Gastrocnemius medialis (tissue), 4 donors: Measurements from ENCODE around the gene BRIP1. TPM values are rescaled to one million over a fixed set of nuclear protein-coding genes. Genes with fewer than 3 reads are reported as not detected.

Experiments used
- ATAC-seq, 2 donors: fragments of 150-250 bp; one replicate each; pipeline ENCODE4 v1.9.1; 2016
- DNase-seq, 2 donors: peaks; one replicate each; pipeline ENCODE4 v3.0.0-alpha.2; 2019
- H3K27ac ChIP-seq, 4 donors: fragments of 200-600 bp; sonication (generic); 1 replicate in 1 of 4; 2 replicates in 3 of 4; pipeline ENCODE4 v1.5.1; 2016 to 2018; ENCODE audit warnings: mild to moderate bottlenecking in 2 of 4, moderate library complexity in 1 of 4
- H3K27me3 ChIP-seq, 3 donors: fragments of 200-600 bp; sonication (generic) in 2 of 3; 1 replicate in 1 of 3; 2 replicates in 2 of 3; pipeline versions ENCODE4 v1.5.1 to v1.6.0; 2016 to 2019; ENCODE audit warnings: mild to moderate bottlenecking in 1 of 3, moderate library complexity in 1 of 3
- H3K36me3 ChIP-seq, 2 donors: fragments of 200-600 bp; sonication (generic) in 1 of 2; one replicate each; pipeline ENCODE4 v1.5.1; 2017 to 2018
- H3K4me1 ChIP-seq, 2 donors: fragments of 200-600 bp; sonication (generic) in 1 of 2; one replicate each; pipeline ENCODE4 v1.5.1; 2016 to 2017; ENCODE audit warnings: mild to moderate bottlenecking in 2 of 2
- H3K4me3 ChIP-seq, 4 donors: fragments of 200-600 bp; sonication (generic) in 3 of 4; 1 replicate in 1 of 4; 2 replicates in 3 of 4; pipeline ENCODE4 v1.5.1; 2016 to 2019; ENCODE audit warnings: mild to moderate bottlenecking in 2 of 4
- H3K9me3 ChIP-seq, 3 donors: fragments of 200-600 bp; sonication (generic) in 2 of 3; 1 replicate in 1 of 3; 2 replicates in 2 of 3; pipeline ENCODE4 v1.5.1; 2016 to 2019
- POLR2A ChIP-seq, 2 donors: fragments of 450-650 bp; IDR thresholded peaks; one replicate each; pipeline ENCODE4 v1.6.1; 2017; ENCODE audit warnings: antibody characterized with exemption in 2 of 2, mild to moderate bottlenecking in 2 of 2, moderate library complexity in 2 of 2
- in situ Hi-C, 4 donors: fragments of 200-750 bp; cut with MboI; loops; one replicate each; pipeline versions ENCODE4 v1.15.0 to v1.8.0; 2017; ENCODE audit warnings: low sequenced_read_pairs in 4 of 4
- intact Hi-C: fragments of 100-400 bp; cut with DNase I; formaldehyde crosslinking; loops from one replicate; pipeline ENCODE4 v1.15.1; 2023; ENCODE audit warnings: low total_unique reads
- total RNA-seq, 4 donors: library from RNA; depleted of rRNA; stranded (reverse); fragments of >200 nt; gene quantifications; one replicate each; pipeline versions ENCODE4 v1.1.0 to v1.2.3, GENCODE V29; 2016
- TF ChIP-seq, protein P1 (sequence below), 5 experiments: fragments of 450-650 bp in 3 of 5; fragments of 200-600 bp in 2 of 5; sonication (generic) in 2 of 5; IDR thresholded peaks in 4 of 5; conservative IDR thresholded peaks in 1 of 5; 1 replicate in 4 of 5; 2 replicates in 1 of 5; pipeline ENCODE4 v1.5.1; 2016 to 2019; ENCODE audit warnings: antibody characterized with exemption in 5 of 5, mild to moderate bottlenecking in 3 of 5, moderate library complexity in 3 of 5

BRIP1 gene
- total RNA-seq, 4 donors from 2014 or later, result 0.09 to 0.13 TPM; not detected in 2

DNA sequence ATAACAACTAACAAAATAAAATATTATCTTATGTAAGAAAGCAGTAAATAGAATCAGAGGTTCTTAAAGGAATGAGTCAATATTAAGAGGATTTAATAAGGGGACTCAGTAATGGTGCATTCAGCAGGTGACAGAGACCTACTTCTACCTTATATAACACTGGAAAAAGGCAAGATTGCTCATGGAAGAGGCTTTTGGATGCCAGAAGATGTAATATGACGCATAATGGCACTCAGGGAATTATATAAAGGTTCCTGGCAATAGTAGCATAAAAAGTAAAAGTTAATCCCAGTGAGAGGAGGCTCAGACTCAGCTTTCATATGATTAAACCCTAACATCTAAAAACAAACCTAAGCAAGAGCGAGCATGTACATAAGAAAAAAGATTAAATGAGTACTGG lies 136.4 kb downstream of the BRIP1 start:
- no peaks in the 10 kb centered on the region for H3K9me3 ChIP-seq
- H3K36me3 ChIP-seq, result no peaks in the 10 kb centered on the region
- intact Hi-C loops, result no loop called here
- H3K27ac ChIP-seq, result no peak overlapping the region
- in situ Hi-C loops, result no loop called here
- no peaks in the 10 kb centered on the region for H3K27me3 ChIP-seq
- H3K4me3 ChIP-seq, result no peak overlapping the region
- H3K4me1 ChIP-seq, result no peaks in the 10 kb centered on the region
- TF ChIP-seq, protein P1, sequence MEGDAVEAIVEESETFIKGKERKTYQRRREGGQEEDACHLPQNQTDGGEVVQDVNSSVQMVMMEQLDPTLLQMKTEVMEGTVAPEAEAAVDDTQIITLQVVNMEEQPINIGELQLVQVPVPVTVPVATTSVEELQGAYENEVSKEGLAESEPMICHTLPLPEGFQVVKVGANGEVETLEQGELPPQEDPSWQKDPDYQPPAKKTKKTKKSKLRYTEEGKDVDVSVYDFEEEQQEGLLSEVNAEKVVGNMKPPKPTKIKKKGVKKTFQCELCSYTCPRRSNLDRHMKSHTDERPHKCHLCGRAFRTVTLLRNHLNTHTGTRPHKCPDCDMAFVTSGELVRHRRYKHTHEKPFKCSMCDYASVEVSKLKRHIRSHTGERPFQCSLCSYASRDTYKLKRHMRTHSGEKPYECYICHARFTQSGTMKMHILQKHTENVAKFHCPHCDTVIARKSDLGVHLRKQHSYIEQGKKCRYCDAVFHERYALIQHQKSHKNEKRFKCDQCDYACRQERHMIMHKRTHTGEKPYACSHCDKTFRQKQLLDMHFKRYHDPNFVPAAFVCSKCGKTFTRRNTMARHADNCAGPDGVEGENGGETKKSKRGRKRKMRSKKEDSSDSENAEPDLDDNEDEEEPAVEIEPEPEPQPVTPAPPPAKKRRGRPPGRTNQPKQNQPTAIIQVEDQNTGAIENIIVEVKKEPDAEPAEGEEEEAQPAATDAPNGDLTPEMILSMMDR (IDR thresholded peaks at IDR 0.05 in 4 of 5, conservative IDR thresholded peaks at IDR 0.05 in 1 of 5), result no peak
- TF ChIP-seq POLR2A (IDR thresholded peaks at IDR 0.05), result no peak
- DNase-seq (no peak), ATAC-seq (no peak)

DNA sequence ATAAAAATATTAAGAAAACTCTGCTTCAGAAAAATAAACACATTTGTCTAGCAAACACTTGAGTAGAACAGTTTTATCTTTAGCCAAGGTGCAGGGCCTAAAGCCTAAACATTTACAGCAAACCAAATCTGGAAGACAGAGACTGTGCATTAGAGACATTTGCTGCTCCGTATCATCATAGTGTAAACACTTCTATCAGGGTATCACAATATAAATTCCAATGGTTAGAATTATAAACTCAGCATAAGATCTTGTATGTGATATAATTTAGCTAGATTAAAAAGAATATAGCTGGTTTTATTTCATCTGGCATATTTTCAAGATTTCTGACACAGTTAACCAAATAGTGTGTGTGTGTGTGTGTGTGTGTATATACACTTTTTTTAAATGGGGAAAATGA lies 138.6 kb downstream of the BRIP1 start:
- no peaks in the 10 kb centered on the region for H3K4me1 ChIP-seq
- DNase-seq (no peak), ATAC-seq (no peak)
- intact Hi-C loops, result no loop called here
- H3K27ac ChIP-seq, result no peak overlapping the region
- no peak overlapping the region for H3K4me3 ChIP-seq
- no peaks in the 10 kb centered on the region for H3K36me3 ChIP-seq
- in situ Hi-C loops, result no loop called here
- H3K27me3 ChIP-seq, result no peaks in the 10 kb centered on the region
- no peaks in the 10 kb centered on the region for H3K9me3 ChIP-seq
- no peak for TF ChIP-seq POLR2A (IDR thresholded peaks at IDR 0.05)
- TF ChIP-seq, protein P1 (IDR thresholded peaks at IDR 0.05 in 4 of 5, conservative IDR thresholded peaks at IDR 0.05 in 1 of 5), result no peak

DNA sequence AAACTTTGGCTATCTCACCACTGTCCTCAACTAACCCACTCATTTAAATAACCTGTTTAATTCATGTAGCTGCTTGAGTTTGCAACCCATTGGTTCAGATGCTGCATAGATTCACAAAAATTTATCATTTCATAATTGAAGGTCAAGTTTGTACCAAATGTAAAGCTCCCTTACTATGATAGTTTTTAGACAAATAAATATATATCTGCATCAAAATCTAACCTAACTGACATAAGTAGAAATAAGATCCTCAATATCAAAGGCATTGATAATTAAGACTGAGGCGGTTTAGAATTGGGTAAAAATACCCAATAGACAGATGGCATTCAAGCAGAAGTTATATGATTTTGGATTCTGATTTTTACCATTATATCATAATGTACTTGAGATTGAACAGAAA lies 139.4 kb downstream of the BRIP1 start:
- ATAC-seq (no peak), DNase-seq (no peak)
- Histone ChIP-seq H3K4me3 (no peak overlapping the region), H3K36me3 (no peaks in the 10 kb centered on the region), H3K27ac (no peak overlapping the region), H3K27me3 (no peaks in the 10 kb centered on the region), H3K4me1 (no peaks in the 10 kb centered on the region), H3K9me3 (no peaks in the 10 kb centered on the region)
- intact Hi-C loops (no loop called here), in situ Hi-C loops (no loop called here)
- TF ChIP-seq, protein P1 (IDR thresholded peaks at IDR 0.05 in 4 of 5, conservative IDR thresholded peaks at IDR 0.05 in 1 of 5), result no peak
- TF ChIP-seq POLR2A (IDR thresholded peaks at IDR 0.05), result no peak

DNA sequence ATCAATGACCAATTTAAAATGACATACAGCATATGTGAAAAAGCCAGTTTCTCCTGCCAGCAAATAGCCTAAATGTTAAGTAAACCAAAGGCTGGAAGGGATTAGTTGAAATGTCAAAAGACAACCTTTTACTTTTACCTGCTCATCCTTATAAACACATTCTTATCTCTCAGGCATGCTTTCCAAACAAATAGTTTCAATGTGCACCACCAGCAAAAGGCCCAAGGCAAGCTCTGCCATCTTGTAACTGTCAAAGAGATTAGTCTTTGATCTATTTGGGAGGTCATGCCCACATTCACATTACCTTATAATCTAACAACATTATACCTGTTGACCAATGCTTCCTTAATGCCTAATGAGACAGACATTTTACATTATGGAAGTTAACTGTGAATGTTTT lies 140.1 kb downstream of the BRIP1 start:
- Histone ChIP-seq H3K27me3 (no peaks in the 10 kb centered on the region), H3K27ac (no peak overlapping the region), H3K36me3 (no peaks in the 10 kb centered on the region), H3K9me3 (no peaks in the 10 kb centered on the region), H3K4me1 (no peaks in the 10 kb centered on the region), H3K4me3 (no peak overlapping the region)
- ATAC-seq (no peak), DNase-seq (no peak)
- intact Hi-C loops, result no loop called here
- in situ Hi-C loops, result no loop called here
- TF ChIP-seq, protein P1 (IDR thresholded peaks at IDR 0.05 in 4 of 5, conservative IDR thresholded peaks at IDR 0.05 in 1 of 5), result no peak
- TF ChIP-seq POLR2A (IDR thresholded peaks at IDR 0.05), result no peak

DNA sequence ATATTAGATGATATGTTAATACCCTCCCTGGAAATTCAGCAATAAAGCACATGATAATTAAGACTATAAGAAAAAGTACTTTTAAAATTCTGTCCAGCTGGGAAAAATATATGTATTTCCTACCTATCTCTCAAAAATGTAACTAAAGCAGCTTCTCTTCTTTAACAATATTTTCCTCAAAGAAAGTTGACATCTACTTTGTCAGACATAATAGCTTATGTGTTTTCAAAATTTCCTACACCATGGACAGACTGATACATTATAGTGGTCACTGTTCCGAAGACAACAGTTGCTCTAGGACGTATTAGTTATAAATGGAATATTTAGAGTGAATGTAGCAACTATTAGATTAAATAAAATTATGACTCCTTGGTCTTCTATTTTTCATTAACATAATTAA lies 140.9 kb downstream of the BRIP1 start:
- Histone ChIP-seq H3K36me3 (no peaks in the 10 kb centered on the region), H3K4me3 (no peak overlapping the region), H3K4me1 (no peaks in the 10 kb centered on the region), H3K27me3 (no peaks in the 10 kb centered on the region), H3K27ac (no peak overlapping the region), H3K9me3 (no peaks in the 10 kb centered on the region)
- intact Hi-C loops (no loop called here), in situ Hi-C loops (no loop called here)
- no peak for DNase-seq
- no peak for ATAC-seq
- TF ChIP-seq POLR2A (IDR thresholded peaks at IDR 0.05), result no peak
- TF ChIP-seq, protein P1 (IDR thresholded peaks at IDR 0.05 in 4 of 5, conservative IDR thresholded peaks at IDR 0.05 in 1 of 5), result no peak
